ENCODE results near the gene ADD3.
"Not testable (repeated sequence)": the region's sequence is repeated elsewhere in the genome, so short reads cannot be mapped to it uniquely, and the experiment has no call there.

The ADD3 gene

GRCh38 chr10:110115784-110116520, 108.2 kb downstream of the ADD3 start:
- H3K27ac ChIP-seq (ENCODE audit: low read length), result no peak overlapping the region
- H3K9me3 ChIP-seq (ENCODE audit: control insufficient read depth in 2 of 2, low read length in 2 of 2), result no peaks in the 10 kb centered on the region
- H3K4me3 ChIP-seq (ENCODE audit: low read length in 2 of 2), result no peak overlapping the region
- H3K36me3 ChIP-seq (ENCODE audit: control insufficient read depth in 2 of 2, insufficient read depth in 2 of 2, low read length in 2 of 2), result peaks cover 7 to 20% of the 10 kb centered on the region in 2 donors
- no peaks in the 10 kb centered on the region for H3K4me1 ChIP-seq (ENCODE audit: control insufficient read depth, insufficient read depth, low read length)
- H3K9ac ChIP-seq (ENCODE audit: low read length in 2 of 2), result no peak overlapping the region
- no peaks in the 10 kb centered on the region for H3K27me3 ChIP-seq (ENCODE audit: control insufficient read depth in 1 of 2, insufficient read depth in 2 of 2, low read length in 2 of 2)

DNA sequence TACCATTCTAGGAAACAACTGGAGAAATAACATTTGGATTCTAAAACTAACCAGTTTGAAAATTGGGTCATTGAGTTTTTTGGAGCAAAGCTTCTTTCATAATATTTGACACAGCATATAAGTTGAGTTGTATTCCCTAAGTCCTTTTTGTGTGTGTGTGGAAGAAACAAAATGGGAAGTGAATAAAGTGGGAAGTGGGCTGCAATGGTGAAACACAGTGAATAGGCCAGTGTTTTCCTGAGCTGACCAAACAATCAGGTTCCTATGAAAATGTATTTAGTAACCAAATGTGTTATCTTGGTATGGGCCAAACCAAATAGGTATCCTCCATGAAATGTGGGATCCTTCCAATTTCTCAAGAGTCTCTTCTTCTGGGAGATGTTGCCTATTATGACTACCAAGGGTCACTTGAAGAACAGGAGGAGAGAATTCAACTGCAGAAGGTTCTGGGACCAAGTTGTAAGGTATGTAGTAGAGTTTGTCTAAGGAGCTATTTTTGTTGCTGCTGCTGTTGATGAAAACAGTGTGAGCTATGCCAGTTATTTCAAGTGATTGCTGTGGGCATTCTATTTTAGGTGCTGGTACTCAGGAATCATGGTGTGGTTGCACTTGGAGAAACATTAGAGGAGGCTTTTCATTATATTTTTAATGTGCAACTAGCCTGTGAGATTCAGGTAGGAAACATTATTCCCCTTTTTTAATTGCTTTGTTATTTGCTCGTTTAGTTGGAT, 111.3 kb downstream of the ADD3 start:
- Histone ChIP-seq H3K27me3 (ENCODE audit: control insufficient read depth in 1 of 2, insufficient read depth in 2 of 2, low read length in 2 of 2) (no peaks in the 10 kb centered on the region), H3K9ac (ENCODE audit: low read length in 2 of 2) (no peak overlapping the region), H3K4me3 (ENCODE audit: low read length in 2 of 2) (no peak overlapping the region), H3K36me3 (ENCODE audit: control insufficient read depth in 2 of 2, insufficient read depth in 2 of 2, low read length in 2 of 2) (peaks cover 6 to 12% of the 10 kb centered on the region in 2 donors), H3K27ac (ENCODE audit: low read length) (no peak overlapping the region), H3K4me1 (ENCODE audit: control insufficient read depth, insufficient read depth, low read length) (no peaks in the 10 kb centered on the region), H3K9me3 (ENCODE audit: control insufficient read depth in 2 of 2, low read length in 2 of 2) (no peaks in the 10 kb centered on the region)

- Histone ChIP-seq H3K27me3 (ENCODE audit: control insufficient read depth in 1 of 2, insufficient read depth in 2 of 2, low read length in 2 of 2) (no peaks in the 10 kb centered on the region), H3K9ac (ENCODE audit: low read length in 2 of 2) (no peak overlapping the region), H3K36me3 (ENCODE audit: control insufficient read depth in 2 of 2, insufficient read depth in 2 of 2, low read length in 2 of 2) (peaks cover under 1 to 6% of the 10 kb centered on the region in 2 donors), H3K27ac (ENCODE audit: low read length) (no peak overlapping the region), H3K9me3 (ENCODE audit: control insufficient read depth in 2 of 2, low read length in 2 of 2) (no peaks in the 10 kb centered on the region), H3K4me3 (ENCODE audit: low read length in 2 of 2) (no peak overlapping the region), H3K4me1 (ENCODE audit: control insufficient read depth, insufficient read depth, low read length) (no peaks in the 10 kb centered on the region)
Observed at GRCh38 chr10:110123594-110123993, 115.8 kb downstream of the ADD3 start.

GRCh38 chr10:110129490-110129889, 121.7 kb downstream of the ADD3 start:
- Histone ChIP-seq H3K4me1 (ENCODE audit: control insufficient read depth, insufficient read depth, low read length) (no peaks in the 10 kb centered on the region), H3K36me3 (ENCODE audit: control insufficient read depth in 2 of 2, insufficient read depth in 2 of 2, low read length in 2 of 2) (peaks cover 2 to 5% of the 10 kb centered on the region in 2 donors), H3K9ac (ENCODE audit: low read length in 2 of 2) (no peak overlapping the region), H3K27ac (ENCODE audit: low read length) (no peak overlapping the region), H3K9me3 (ENCODE audit: control insufficient read depth in 2 of 2, low read length in 2 of 2) (no peaks in the 10 kb centered on the region), H3K4me3 (ENCODE audit: low read length in 2 of 2) (no peak overlapping the region), H3K27me3 (ENCODE audit: control insufficient read depth in 1 of 2, insufficient read depth in 2 of 2, low read length in 2 of 2) (no peaks in the 10 kb centered on the region)

DNA sequence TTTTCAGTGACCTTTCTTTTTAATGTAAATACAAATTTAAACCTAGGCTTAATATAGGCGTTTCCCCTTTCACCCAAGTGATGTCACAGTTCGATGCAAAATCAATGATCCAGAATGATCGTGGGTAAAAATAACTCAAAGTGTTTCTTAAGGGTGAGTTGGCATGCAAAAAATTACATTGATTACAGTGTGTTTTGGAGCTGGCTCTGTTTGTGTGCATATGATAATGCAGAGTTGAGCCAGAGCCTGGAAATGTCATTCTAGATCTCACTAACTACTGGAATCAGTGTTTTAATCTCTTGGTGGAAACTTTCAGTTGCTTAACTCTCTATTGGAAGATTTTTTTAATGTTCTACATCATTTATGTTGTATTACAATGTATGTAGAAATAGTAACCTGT, 127.1 kb downstream of the ADD3 start:
- H3K9me3 ChIP-seq (ENCODE audit: control insufficient read depth in 2 of 2, low read length in 2 of 2), result no peaks in the 10 kb centered on the region
- peaks cover 0 to 5% of the 10 kb centered on the region in 2 donors for H3K36me3 ChIP-seq (ENCODE audit: control insufficient read depth in 2 of 2, insufficient read depth in 2 of 2, low read length in 2 of 2)
- no peak overlapping the region for H3K27ac ChIP-seq (ENCODE audit: low read length)
- no peak overlapping the region for H3K4me3 ChIP-seq (ENCODE audit: low read length in 2 of 2)
- no peak overlapping the region for H3K9ac ChIP-seq (ENCODE audit: low read length in 2 of 2)
- no peaks in the 10 kb centered on the region for H3K27me3 ChIP-seq (ENCODE audit: control insufficient read depth in 1 of 2, insufficient read depth in 2 of 2, low read length in 2 of 2)
- no peaks in the 10 kb centered on the region for H3K4me1 ChIP-seq (ENCODE audit: control insufficient read depth, insufficient read depth, low read length)

DNA sequence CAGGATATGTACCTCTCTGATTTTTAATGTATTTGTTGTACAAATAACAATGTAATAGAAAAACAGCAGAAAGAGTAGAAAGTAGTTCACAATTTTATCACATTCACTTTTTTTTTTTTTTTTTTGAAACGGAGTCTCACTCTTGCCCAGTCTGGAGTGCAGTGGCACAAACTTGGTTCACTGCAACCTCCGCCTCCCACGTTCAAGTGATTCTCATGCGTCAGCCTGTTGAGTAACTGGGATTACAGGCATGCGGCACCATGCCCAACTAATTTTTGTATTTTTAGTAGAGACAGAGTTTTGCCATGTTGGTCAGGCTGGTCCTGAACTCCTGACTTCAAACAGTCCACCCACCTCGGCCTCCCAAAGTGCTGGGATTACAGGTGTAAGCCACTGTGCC, 128.1 kb downstream of the ADD3 start:
- not testable (repeated sequence) for H3K27ac ChIP-seq (ENCODE audit: low read length); H3K27me3 ChIP-seq (ENCODE audit: control insufficient read depth in 1 of 2, insufficient read depth in 2 of 2, low read length in 2 of 2); H3K36me3 ChIP-seq (ENCODE audit: control insufficient read depth in 2 of 2, insufficient read depth in 2 of 2, low read length in 2 of 2); H3K4me1 ChIP-seq (ENCODE audit: control insufficient read depth, insufficient read depth, low read length); H3K9ac ChIP-seq (ENCODE audit: low read length in 2 of 2); H3K9me3 ChIP-seq (ENCODE audit: control insufficient read depth in 2 of 2, low read length in 2 of 2); H3K4me3 ChIP-seq (ENCODE audit: low read length in 2 of 2)

DNA sequence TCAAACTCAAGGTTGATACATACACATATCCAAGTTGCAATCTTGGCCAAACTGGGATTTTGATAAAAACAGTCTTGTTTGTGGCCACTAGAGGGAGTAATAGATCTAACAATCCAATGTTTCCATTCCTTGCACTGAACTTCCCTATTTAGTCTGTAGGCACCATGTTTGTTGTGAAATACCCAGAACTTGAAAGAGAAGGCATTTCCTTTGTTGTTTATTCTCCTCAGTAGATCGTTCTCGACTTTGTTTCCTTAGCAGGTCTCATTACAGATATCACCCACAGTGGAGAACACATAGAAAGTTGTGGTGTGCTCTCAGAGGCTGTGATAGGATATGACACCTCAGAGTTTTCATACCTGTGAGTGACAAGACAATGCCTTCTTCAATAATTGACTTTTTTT, 129.4 kb downstream of the ADD3 start:
- H3K4me3 ChIP-seq (ENCODE audit: low read length in 2 of 2), result no peak overlapping the region
- H3K27me3 ChIP-seq (ENCODE audit: control insufficient read depth in 1 of 2, insufficient read depth in 2 of 2, low read length in 2 of 2), result no peaks in the 10 kb centered on the region
- H3K4me1 ChIP-seq (ENCODE audit: control insufficient read depth, insufficient read depth, low read length), result peaks cover 4% of the 10 kb centered on the region
- H3K27ac ChIP-seq (ENCODE audit: low read length), result no peak overlapping the region
- no peak overlapping the region for H3K9ac ChIP-seq (ENCODE audit: low read length in 2 of 2)
- peaks cover 0 to 2% of the 10 kb centered on the region in 2 donors for H3K36me3 ChIP-seq (ENCODE audit: control insufficient read depth in 2 of 2, insufficient read depth in 2 of 2, low read length in 2 of 2)
- no peaks in the 10 kb centered on the region for H3K9me3 ChIP-seq (ENCODE audit: control insufficient read depth in 2 of 2, low read length in 2 of 2)

- peaks cover 4% of the 10 kb centered on the region for H3K4me1 ChIP-seq (ENCODE audit: control insufficient read depth, insufficient read depth, low read length)
- no peak overlapping the region for H3K27ac ChIP-seq (ENCODE audit: low read length)
- H3K9ac ChIP-seq (ENCODE audit: low read length in 2 of 2), result no peak overlapping the region
- no peaks in the 10 kb centered on the region for H3K27me3 ChIP-seq (ENCODE audit: control insufficient read depth in 1 of 2, insufficient read depth in 2 of 2, low read length in 2 of 2)
- H3K4me3 ChIP-seq (ENCODE audit: low read length in 2 of 2), result no peak overlapping the region
- H3K36me3 ChIP-seq (ENCODE audit: control insufficient read depth in 2 of 2, insufficient read depth in 2 of 2, low read length in 2 of 2), result no peaks in the 10 kb centered on the region
- no peaks in the 10 kb centered on the region for H3K9me3 ChIP-seq (ENCODE audit: control insufficient read depth in 2 of 2, low read length in 2 of 2)
Observed at GRCh38 chr10:110138197-110138812, 130.5 kb downstream of the ADD3 start.

GRCh38 chr10:110141185-110141584, 133.4 kb downstream of the ADD3 start:
- peaks cover 4% of the 10 kb centered on the region for H3K4me1 ChIP-seq (ENCODE audit: control insufficient read depth, insufficient read depth, low read length)
- H3K4me3 ChIP-seq (ENCODE audit: low read length in 2 of 2), result no peak overlapping the region
- no peaks in the 10 kb centered on the region for H3K27me3 ChIP-seq (ENCODE audit: control insufficient read depth in 1 of 2, insufficient read depth in 2 of 2, low read length in 2 of 2)
- no peak overlapping the region for H3K9ac ChIP-seq (ENCODE audit: low read length in 2 of 2)
- H3K36me3 ChIP-seq (ENCODE audit: control insufficient read depth in 2 of 2, insufficient read depth in 2 of 2, low read length in 2 of 2), result no peaks in the 10 kb centered on the region
- H3K9me3 ChIP-seq (ENCODE audit: control insufficient read depth in 2 of 2, low read length in 2 of 2), result no peaks in the 10 kb centered on the region
- no peak overlapping the region for H3K27ac ChIP-seq (ENCODE audit: low read length)

DNA sequence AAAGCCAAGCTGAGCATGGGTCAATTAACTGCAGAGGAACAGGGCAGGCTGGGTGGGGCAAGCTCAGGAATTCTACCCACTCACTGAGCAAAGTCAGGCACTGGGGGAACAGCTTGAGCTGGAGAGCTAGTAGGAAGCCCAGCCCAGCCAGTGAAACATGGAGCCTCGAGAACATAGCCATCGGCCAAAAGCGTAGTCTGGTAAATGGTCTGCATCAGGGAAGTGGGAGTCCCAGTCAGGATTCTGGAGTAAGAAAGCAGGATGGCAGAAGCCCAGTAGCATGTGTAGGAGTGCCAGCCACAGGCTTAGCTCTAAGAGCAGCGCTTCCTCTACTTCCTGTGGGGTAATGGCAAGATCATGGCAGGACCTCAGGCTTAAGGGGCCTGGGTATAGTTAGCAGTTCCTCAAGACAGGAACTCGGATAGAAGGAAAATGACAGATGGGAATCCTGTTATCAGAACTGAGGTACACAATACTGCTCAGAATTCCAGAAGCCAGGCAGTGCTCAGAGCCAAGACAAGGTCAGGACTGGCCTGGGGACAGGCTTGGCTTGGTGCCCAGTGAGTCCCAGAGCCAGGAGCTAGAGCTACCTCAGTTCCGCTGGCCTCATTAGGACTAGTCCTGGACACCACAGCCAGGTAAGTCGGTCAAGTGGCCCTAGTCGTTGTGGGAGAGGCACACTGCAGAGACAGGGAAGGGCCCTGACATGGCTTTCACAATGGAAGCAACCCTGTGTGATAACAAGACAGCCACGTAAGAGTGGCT, 134.3 kb downstream of the ADD3 start:
- Histone ChIP-seq H3K9ac (ENCODE audit: low read length in 2 of 2) (no peak overlapping the region), H3K27ac (ENCODE audit: low read length) (no peak overlapping the region), H3K4me1 (ENCODE audit: control insufficient read depth, insufficient read depth, low read length) (peaks cover 4% of the 10 kb centered on the region), H3K27me3 (ENCODE audit: control insufficient read depth in 1 of 2, insufficient read depth in 2 of 2, low read length in 2 of 2) (no peaks in the 10 kb centered on the region), H3K36me3 (ENCODE audit: control insufficient read depth in 2 of 2, insufficient read depth in 2 of 2, low read length in 2 of 2) (no peaks in the 10 kb centered on the region), H3K4me3 (ENCODE audit: low read length in 2 of 2) (no peak overlapping the region), H3K9me3 (ENCODE audit: control insufficient read depth in 2 of 2, low read length in 2 of 2) (no peaks in the 10 kb centered on the region)

All from stomach smooth muscle (tissue), 2 donors.